SK-N-MC (cell line): Measurements from ENCODE around the gene BMPR2.
"Not testable (repeated sequence)": the region's sequence is repeated elsewhere in the genome, so short reads cannot be mapped to it uniquely, and the experiment has no call there.

Experiments
- DNase-seq: peaks from one replicate; pipeline ENCODE4 v3.0.0-alpha.2; 2011; ENCODE audit warnings: low read depth, low spot score
- H3K27ac ChIP-seq: fragments of 200-600 bp; sonication (generic); 2 replicates; pipeline ENCODE4 v1.5.1; 2016; ENCODE audit warnings: mixed run types
- H3K36me3 ChIP-seq: fragments of 200-600 bp; sonication (generic); 2 replicates; pipeline ENCODE4 v1.6.1; 2017; ENCODE audit warnings: antibody characterized with exemption, low read length, mixed read lengths; ENCODE audit not compliant: insufficient read depth
- H3K4me3 ChIP-seq: fragments of 200-600 bp; sonication (generic); 2 replicates; pipeline ENCODE4 v1.5.1; 2016
- H3K9ac ChIP-seq: fragments of 200-600 bp; sonication (generic); 2 replicates; pipeline ENCODE4 v1.8.0; 2017; ENCODE audit warnings: mixed run types, mixed read lengths; ENCODE audit not compliant: insufficient read length
- H3K9me3 ChIP-seq: fragments of 200-600 bp; sonication (generic); 2 replicates; pipeline ENCODE4 v1.6.1; 2017; ENCODE audit warnings: low read depth, mild to moderate bottlenecking, antibody characterized with exemption, low read length, moderate library complexity, mixed read lengths
- EZH2 ChIP-seq: fragments of 200-600 bp; sonication (generic); IDR thresholded peaks from one replicate; pipeline ENCODE4 v1.6.1; 2017; ENCODE audit warnings: antibody characterized with exemption
- FOXP2 ChIP-seq: optimal IDR thresholded peaks from 2 replicates; pipeline ENCODE3; 2011; ENCODE audit warnings: mild to moderate bottlenecking, moderate library complexity; ENCODE audit not compliant: insufficient read depth; ENCODE audit errors: extremely low read length, control extremely low read depth
- POLR2AphosphoS5 ChIP-seq: IDR thresholded peaks from 2 replicates; pipeline ENCODE4 v1.6.1; 2012; ENCODE audit warnings: mild to moderate bottlenecking, low read depth, low read length, borderline replicate concordance

Gene BMPR2

DNA sequence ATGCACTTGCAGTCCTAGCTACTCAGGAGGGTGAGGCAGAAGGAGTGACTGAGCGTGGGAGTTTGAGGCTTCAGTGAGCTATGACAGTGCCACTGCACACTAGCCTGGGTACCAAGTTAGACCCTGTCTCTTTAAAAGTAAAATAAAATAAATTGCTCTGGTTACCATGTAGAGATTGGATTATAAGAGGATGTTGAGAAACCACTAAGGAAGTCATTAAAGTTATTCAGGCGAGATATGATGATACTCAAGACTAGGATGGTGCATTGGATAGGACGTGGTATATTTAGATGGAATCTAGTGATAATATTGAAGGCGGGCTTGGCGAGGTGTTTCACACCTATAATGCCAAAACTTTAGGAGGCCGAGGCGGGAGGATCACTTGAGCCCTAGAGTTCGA is 50.6 kb downstream of the BMPR2 start:
- Histone ChIP-seq H3K9me3 (no peaks in the 10 kb centered on the region), H3K4me3 (no peak overlapping the region), H3K27ac (no peak overlapping the region), H3K36me3 (no peaks in the 10 kb centered on the region), H3K9ac (no peak overlapping the region)
- DNase-seq, result peak; percentile 10
- TF ChIP-seq EZH2 (no peak), POLR2AphosphoS5 (no peak)

GRCh38 chr2:202429164-202429980 is 53.2 kb downstream of the BMPR2 start:
- DNase-seq, result no peak

GRCh38 chr2:202432776-202433175 is 56.6 kb downstream of the BMPR2 start:
- no peak for DNase-seq

More at GRCh38 chr2:202429164-202429980, 53.2 kb downstream of the BMPR2 start:
- Histone ChIP-seq H3K9ac (no peak overlapping the region), H3K27ac (no peak overlapping the region), H3K4me3 (no peak overlapping the region), H3K36me3 (no peaks in the 10 kb centered on the region), H3K9me3 (no peaks in the 10 kb centered on the region)
- TF ChIP-seq EZH2, result no peak
- no peak for TF ChIP-seq POLR2AphosphoS5
- no peak for TF ChIP-seq FOXP2

GRCh38 chr2:202434472-202434871 is 58.3 kb downstream of the BMPR2 start:
- no peak for DNase-seq
- no peak overlapping the region for H3K4me3 ChIP-seq
- no peak overlapping the region for H3K27ac ChIP-seq
- TF ChIP-seq POLR2AphosphoS5 (no peak), EZH2 (no peak), FOXP2 (no peak)
- no peak overlapping the region for H3K9ac ChIP-seq
- H3K36me3 ChIP-seq, result no peaks in the 10 kb centered on the region
- no peaks in the 10 kb centered on the region for H3K9me3 ChIP-seq

More at GRCh38 chr2:202432776-202433175, 56.6 kb downstream of the BMPR2 start:
- H3K27ac ChIP-seq, result no peak overlapping the region
- no peak for TF ChIP-seq EZH2
- TF ChIP-seq FOXP2, result no peak
- TF ChIP-seq POLR2AphosphoS5, result no peak
- H3K9me3 ChIP-seq, result no peaks in the 10 kb centered on the region
- no peaks in the 10 kb centered on the region for H3K36me3 ChIP-seq
- no peak overlapping the region for H3K9ac ChIP-seq
- H3K4me3 ChIP-seq, result no peak overlapping the region

DNA sequence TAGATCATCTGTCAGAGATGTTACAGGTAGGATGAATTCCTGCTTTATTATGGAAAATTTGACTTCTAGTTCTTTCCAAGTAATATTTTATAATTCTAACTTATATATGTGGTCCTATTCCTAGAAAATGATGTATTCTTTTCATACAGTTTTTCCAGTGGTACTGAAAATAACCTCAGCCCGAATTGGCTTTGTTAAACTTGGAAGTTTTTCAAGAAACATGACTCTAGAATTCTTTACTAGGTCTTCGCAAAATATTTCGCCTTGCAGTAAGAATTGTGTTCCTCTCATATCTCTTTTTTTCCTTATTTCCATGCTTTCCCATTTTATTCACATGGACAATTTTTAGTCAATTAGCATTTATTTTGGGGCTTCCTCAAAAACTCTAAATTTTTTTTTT is 60.5 kb downstream of the BMPR2 start:
- Histone ChIP-seq H3K27ac (no peak overlapping the region), H3K4me3 (no peak overlapping the region), H3K9me3 (no peaks in the 10 kb centered on the region), H3K36me3 (no peaks in the 10 kb centered on the region), H3K9ac (no peak overlapping the region)
- no peak for DNase-seq
- no peak for TF ChIP-seq POLR2AphosphoS5
- TF ChIP-seq FOXP2, result no peak
- no peak for TF ChIP-seq EZH2

DNA sequence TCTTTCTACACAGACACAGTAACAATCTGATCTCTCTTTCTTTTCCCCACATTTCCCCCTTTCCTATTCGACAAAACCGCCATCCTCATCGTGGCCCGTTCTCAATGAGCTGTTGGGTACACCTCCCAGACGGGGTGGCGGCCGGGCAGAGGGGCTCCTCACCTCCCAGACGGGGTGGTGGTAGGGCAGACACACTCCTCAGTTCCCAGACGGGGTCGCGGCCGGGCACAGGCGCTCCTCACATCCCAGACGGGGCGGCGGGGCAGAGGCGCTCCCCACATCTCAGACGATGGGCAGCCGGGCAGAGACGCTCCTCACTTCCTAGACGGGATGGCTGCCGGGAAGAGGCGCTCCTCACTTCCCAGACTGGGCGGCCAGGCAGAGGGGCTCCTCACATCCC is 64.0 kb downstream of the BMPR2 start:
- H3K9ac ChIP-seq, H3K4me3 ChIP-seq, DNase-seq, H3K27ac ChIP-seq, H3K36me3 ChIP-seq, H3K9me3 ChIP-seq: not testable (repeated sequence)

GRCh38 chr2:202442882-202443281 is 66.8 kb downstream of the BMPR2 start:
- Histone ChIP-seq H3K9ac (no peak overlapping the region), H3K9me3 (no peaks in the 10 kb centered on the region), H3K36me3 (no peaks in the 10 kb centered on the region), H3K4me3 (no peak overlapping the region), H3K27ac (no peak overlapping the region)
- TF ChIP-seq FOXP2 (no peak), POLR2AphosphoS5 (no peak), EZH2 (no peak)
- no peak for DNase-seq

- Histone ChIP-seq H3K27ac (no peak overlapping the region), H3K9ac (no peak overlapping the region), H3K36me3 (no peaks in the 10 kb centered on the region), H3K9me3 (no peaks in the 10 kb centered on the region), H3K4me3 (no peak overlapping the region)
- DNase-seq, result no peak
- no peak for TF ChIP-seq POLR2AphosphoS5
- TF ChIP-seq FOXP2, result no peak
- no peak for TF ChIP-seq EZH2
These were observed 67.9 kb downstream of the BMPR2 start for GRCh38 chr2:202444000-202444399.

GRCh38 chr2:202449344-202449743 is 73.2 kb downstream of the BMPR2 start:
- Histone ChIP-seq H3K4me3 (no peak overlapping the region), H3K9ac (no peak overlapping the region), H3K27ac (no peak overlapping the region), H3K9me3 (no peaks in the 10 kb centered on the region), H3K36me3 (no peaks in the 10 kb centered on the region)
- no peak for DNase-seq
- no peak for TF ChIP-seq POLR2AphosphoS5
- TF ChIP-seq FOXP2, result no peak
- TF ChIP-seq EZH2, result no peak
